GM21619 (cell line): ENCODE results near the gene TNP2.
"Not testable (repeated sequence)": the region's sequence is repeated elsewhere in the genome, so short reads cannot be mapped to it uniquely, and the experiment has no call there.

Experiments used
- ATAC-seq: cut with Tn5 transposase; IDR thresholded peaks from one replicate; pipeline ENCODE4 v1.9.1; 2021; ENCODE audit not compliant: unreplicated experiment

Gene TNP2

DNA sequence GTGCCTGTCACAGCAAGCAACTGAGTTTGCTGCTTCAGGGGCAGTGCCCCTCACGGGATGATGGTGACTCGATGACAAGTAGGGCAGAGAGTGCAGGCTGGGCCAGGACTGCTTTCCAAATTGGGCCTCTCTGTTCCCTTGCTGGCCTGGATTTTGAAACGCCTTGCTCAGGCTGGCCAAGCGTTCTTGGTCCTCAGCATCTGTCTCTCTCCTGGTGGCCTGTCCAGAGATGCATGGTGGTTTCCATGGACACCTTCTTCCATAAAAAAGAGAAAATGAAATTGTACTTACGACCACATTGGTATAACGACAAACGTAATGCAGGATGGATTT, 31.4 kb upstream of the TNP2 start:
- no peak for ATAC-seq

DNA sequence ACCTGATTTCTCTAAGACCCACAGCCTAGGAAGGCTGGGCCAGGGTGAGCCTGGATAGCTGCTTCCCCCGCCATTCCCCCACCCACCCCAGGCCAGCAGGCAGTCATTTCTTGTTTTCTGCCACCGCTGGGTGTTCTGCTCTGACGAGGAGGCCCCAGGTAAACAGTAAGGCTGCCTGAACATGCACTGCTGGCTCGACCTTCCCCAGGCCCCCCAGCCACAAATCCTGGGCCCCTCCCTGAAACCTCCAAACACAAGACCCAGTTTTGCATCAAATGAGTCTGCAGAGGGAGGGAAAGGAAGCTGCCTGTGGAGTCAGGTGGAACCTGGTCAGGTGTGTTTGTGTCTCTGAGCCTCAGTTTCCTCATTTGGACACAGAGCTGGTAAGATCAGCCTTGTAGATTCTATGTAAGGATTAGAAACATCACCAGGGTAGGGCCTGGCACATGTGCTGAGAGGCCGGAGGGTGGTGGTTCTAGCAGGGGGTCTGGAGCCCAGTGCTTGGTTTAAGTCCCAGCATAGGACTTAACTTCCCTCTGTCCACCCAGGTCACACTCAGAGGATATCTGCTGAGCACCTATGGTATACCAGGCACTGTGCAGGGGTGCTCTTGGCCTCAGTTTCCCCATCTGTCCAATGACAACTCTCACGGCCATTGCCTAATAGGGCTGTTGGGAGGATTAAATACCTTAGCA, 30.9 kb upstream of the TNP2 start:
- ATAC-seq: no peak

DNA sequence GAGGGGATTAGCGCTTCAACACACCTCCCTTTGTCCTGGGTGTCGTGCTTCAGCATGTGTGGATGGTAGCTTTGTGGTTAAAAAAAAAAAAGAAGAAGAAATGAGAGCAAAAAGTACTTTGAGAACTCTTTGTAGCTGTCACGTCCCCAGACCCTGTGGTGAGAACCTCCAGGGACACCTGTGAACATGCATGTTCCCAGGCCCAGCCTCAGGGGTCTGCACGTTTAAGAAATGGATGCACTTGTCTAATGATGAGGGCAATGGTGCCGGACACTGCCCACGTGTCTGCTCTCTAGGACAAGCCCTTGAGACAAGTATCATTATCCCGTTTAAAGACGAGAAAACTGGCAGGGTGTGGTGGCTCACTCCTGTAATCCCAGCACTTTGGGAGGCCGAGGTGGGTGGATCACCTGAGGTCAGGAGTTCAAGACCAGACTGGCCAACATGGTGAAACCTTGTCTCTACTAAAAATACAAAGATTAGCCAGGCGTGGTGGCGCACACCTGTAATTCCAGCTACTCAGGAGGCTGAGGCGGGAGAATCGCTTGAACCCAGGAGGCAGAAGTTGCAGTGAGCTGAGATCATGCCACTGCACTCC, 29.9 kb upstream of the TNP2 start:
- ATAC-seq: not testable (repeated sequence)

DNA sequence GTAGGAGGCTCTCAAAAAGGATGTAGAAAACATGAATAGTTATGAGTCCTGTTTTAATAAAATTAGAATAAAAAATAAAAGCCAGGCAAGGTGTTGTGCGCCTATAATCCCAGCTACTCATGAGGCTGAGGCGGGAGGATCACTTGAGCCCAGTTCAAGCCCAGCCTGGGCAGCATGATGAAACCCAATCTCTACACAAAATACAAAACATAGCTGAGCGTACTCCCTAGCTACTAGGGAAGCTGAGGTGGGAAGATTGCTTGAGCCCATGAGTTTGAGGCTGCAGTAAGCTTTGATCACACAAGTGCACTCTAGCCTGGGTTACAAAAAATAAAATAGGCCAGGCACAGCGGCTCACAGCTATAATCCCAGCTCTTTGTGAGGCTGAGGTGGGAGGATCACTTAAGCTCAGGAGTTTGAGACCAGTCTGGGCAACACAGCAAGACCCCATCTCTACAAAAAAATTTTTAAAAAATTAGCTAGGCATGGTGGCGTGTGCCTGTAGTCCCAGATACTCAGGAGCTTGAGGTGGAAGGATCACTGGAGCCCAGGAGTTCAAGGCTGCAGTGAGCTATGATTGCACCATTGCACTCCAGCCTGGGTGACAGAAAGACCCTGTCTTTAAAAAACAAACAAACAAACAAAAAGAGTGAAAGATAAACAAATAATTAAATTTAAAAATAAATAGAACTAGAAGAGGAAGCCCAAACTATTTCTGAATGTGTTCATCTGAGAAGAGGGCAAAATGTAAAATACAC, 29.2 kb upstream of the TNP2 start:
- no peak for ATAC-seq

DNA sequence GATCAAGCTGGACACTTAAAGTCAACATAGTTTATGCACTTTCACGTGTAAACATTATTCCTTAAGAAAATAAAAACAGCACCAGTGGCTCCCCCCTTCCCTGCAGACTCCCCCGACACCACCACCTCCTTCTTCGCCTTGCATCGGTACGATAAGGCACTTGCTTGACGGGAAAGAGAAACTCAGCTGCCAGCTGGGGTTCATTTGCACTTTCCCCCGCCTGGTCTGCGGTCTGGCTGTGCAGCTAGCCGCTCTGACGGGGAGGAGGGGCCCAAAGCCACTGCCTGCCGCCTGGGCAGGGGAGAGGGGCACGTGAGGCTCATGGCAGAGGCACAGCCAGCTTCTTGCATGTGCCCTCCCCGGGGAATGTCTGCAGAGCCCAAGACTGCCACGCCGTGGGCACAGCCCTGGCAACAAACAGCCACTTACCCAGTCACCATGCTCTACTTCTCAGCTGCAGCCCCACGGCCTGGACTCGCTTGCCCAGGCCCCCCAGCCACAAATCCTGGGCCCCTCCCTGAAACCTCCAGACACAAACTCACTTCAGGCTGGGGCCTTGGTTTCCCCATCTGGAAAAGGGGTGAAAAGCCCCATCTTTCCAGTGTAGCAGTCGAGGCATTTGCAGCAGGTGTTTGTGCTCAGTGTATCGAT, 28.5 kb upstream of the TNP2 start:
- ATAC-seq: peak; percentile 74

DNA sequence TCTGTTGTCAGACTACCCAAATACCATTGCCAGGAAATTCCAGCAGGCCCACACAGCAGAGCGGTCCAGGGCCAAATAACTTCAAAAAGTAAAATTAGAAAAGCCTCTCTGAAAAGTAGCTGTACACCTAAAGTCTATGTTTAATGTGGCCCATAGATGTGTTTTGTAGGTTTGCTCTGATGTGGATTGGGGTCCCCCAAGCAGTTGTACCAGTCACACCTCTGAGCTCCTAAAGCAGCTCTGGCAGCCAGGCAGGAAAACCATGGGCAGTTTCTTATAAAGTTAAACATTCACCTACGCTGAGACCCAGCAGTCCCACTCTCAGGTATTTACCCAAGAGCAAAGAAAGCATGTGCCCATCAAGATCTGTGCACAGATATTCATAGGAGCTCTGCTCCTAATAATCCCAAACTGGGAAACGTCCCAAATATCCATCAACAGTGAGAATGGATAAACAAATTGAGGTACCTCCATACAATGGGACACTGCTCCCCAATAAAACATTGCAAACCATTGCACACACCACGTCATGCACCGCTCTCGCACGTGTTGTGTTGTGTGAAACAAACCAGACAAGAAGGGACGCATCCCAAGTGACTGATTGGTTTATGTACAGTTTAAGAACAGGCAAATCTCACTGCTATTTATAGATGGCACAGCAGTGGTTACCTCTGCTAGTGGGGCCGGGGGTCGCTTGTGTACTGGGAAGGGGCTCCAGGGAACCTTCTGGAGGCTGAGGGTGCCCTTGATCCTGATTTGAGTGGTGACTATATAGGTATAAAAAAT, 27.8 kb upstream of the TNP2 start:
- no peak for ATAC-seq

DNA sequence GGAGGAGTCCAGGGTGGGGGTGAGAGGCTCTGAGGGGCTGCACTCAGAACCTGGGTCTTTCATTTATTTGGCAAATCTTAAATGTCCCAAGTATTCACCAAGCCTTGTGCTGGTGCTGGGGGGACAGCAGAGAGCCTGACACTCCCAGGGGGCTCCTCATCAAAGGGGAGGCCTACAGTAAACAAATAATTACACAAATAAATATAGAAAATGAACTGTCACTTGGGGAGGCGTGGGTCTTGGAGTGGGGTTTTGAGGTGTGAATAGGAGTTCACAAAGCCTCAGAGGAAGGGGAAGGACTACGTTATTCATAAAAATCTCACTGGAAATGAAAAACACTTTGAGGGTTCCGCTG, 27.2 kb upstream of the TNP2 start:
- ATAC-seq: no peak

DNA sequence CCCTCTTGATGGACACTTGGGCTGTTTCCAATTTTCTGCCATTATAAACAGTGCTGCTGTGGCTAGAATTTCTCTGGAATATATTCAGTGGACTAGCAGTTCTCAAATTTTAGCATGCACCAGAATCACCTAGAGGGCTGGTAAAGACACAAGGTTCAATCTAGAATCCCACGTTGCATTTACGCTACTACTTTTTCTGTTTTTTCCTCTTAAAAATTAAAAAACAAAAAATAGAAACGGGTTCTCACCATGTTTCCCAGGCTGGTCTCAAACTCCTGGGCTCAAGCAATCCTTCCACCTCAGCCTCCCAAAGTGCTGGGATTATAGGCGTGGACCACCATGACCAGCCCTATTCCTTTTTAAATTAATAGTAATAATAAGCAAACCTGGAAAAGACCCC, 26.5 kb upstream of the TNP2 start:
- no peak for ATAC-seq

DNA sequence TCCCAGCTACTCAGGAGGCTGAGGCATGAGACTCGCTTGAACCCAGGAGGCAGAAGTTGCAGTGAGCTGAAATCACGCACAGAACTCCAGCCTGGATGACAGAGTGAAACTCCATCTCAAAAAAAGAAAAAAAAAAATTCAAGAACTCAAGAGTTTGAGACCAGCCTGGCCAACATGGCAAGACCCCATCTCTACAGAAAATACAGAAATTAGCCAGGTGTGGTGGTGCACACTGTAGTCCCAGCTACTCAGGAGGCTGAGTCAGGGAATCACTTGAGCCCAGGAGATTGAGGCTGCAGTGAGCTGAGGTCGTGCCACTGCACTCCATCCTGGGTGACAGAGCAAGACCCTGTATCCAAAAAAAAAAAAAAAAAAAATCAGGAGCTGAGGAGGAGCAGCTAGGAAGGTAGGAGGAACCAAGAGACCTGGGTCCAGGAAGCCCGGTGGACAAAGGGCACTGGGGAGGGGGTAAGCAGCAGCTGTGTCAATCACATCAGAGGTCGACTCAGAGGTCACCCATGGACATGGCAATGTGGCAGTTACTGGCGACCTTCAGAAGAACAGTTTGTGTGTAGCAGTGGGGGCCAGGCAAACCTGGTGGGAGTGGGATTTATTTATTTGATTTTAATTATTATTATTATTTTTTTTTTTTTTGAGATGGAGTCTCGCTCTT, 23.1 kb upstream of the TNP2 start:
- no peak for ATAC-seq

DNA sequence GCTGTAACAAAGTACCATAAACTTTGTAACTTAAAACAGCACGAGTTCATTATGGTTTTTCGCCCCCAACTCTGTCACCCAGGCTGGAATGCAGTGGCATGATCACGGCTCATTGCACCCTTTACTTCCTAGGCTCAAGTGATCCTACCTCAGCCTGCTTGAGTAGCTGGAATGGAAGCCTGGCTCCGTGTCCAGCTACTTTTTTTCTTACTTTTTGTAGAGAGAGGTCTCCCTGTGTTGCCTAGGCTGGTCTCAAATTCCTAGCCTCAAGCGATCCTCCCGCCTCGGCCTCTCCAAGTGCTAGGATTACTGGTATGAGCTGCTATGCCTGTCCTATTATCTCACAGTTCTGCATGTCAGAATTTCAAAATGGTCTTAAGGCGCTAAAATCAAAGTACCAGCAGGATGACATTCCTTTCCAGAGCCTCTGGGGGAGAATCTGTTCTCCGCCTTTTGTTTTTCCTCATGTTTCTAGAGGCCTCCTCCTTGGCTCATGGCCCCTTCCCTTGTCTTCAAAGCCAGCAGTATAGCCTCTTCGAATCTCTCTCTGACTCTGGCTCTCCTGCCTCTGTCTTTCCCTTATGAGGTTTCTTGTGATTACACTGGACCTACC, 22.1 kb upstream of the TNP2 start:
- no peak for ATAC-seq

DNA sequence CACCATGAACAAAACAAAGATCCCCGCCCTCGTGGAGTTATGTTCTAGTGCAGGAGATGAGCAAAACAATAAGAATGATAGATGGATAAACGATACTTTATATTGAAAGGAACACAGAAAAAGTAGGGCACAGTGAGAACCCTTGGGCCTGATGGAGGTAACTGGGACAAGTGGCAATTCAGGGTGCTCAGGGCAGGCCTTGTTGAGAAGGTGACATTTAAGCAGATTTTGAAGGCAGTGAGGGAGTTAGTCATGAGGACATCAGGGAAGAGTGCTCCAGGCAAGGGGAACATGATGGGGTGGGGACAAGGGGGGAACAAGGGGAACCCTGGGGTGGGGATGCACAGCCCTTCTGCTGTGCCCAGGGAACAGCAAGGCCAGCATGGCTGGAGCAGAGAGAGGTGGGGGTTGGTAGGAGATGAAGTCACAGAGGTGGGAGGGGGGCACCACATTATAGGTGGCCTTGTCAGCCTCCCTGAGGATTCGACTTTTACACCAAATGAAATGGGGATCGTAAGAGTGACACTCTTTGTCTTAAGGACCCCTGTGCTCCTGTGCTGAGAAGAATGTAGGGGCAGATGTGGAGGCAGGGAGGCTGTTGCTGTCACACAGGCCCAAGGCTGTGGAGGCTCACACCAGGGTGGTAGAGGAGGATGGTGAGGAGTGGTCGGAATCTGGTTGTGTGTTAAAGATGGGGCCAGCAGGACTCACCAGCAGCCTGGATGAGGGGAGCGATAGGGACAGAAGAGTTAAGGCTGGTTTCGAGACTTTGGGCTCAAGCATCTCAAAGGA, 21.2 kb upstream of the TNP2 start:
- no peak for ATAC-seq

DNA sequence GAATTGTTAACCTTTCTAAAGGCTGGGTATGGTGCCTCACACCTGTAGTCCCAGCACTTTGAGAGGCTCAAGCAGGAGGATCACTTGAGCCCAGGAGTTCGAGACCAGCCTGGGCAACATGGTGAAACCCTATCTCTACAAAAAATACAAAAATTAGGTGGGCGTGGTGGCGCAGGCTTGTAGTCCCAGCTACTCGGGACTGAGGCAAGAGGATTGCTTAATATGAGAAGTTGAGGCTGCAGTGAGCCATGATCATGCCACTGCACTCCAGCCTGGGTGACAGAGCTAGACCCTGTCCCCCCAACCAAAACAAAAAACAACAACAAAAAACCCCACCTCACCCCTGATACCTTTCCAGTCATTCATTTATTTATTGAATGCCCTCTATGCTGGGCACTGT, 20.6 kb upstream of the TNP2 start:
- ATAC-seq: not testable (repeated sequence)

DNA sequence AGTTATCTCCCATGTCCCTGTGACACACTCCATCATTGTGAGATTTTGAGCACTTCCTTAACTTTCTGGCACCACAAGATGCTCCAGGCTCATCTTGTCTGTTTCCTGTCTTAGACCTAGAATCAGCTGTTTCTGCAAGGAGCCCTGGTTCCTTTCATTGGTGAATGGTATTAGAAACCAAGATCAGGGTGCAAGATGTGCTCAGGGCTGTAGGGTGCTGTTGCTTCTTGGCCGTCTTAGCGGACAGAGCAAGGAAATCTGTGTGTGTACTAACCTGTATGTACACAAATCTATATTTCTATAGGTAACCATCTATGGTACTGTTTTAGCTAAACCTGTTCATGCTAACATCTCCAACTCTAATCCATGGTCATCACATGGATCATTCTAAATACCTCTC, 20.1 kb upstream of the TNP2 start:
- no peak for ATAC-seq

DNA sequence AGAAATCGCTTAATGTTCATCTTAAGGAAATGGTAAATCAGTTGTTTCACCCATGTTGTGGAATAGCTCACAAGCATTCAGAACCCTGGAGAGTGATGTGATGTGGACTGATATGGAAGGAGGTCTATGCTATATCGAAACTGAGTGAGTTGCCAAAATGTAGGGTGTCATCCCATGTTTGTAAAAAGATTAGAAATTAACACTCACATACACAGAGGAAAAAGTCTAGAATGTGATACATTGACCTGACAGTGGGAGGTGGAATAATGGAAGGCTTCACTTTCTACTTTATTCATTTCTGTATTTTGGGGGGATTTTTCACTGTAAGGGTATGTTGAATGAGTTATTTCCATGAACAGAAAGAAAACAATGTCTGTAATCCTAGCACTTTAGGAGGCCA, 16.7 kb upstream of the TNP2 start:
- no peak for ATAC-seq

DNA sequence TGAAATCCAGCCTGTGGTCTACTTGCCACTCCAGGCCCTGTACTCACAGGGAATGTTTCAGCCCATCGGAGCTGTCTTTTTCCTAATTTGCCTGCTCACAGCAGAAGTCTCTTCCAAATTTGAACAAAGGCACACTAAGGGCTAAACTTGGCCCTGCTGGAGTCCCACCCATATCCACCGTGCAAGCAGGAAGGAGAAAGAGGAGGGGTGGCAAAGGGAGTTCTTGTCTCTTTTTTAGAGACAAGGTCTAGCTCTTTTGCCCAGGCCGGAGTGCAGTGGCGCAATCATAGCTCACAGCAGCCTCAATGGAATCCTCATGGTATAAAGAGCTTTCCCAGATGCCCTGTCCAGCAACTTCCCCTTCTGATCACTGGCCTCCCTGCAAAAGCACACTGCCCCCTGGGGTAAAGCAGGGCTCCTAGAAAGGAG, 14.7 kb upstream of the TNP2 start:
- ATAC-seq: no peak

DNA sequence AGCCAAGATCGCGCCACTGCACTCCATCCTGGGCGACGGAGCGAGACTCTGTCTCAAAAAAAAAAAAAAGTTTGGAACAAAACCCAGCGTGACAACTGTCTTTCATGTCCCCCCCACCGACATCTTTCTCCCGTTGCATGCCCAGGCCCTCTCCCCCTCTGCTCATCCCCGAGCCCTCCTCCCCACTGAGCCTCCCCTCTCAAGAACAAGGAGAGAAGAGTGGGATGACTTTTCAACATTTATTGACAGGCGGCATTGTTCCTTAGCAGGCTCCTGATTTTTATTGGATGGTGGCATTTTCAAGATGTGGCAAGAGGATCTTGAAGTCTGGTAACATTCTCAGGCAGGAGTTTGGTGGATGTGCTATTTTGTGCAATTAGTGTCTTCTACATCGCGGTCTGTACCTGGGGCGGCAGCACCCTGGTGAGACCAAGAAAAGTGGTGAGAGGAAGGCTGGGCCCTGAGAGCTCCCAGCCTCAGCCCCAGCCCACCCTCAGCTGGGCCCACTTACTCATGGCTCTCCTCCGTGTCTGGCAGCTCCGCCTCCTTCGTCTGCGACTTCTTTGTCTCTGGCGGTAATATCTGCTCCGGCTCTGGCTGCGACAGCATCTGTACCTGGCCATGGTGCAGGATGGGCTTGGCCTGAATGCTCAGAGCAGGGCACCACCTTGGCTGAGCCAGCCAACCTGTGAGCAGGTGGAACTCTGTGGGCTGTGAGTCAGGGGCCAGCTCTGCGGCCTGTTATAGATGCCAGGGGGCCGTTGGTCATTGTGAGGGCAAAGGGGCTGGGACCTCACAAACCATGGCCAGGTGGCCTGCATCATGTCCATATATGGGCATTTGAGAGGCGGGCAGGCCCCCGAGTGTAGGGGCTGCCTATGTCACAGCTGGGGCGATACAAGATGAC, 11.7 kb upstream of the TNP2 start, which contains the start of gene PRM1:
PRM1 (minus strand) TSS at position 715 of the 907 bp plus-strand sequence; CDS start at position 623, 92 bp downstream.
- no peak for ATAC-seq

DNA sequence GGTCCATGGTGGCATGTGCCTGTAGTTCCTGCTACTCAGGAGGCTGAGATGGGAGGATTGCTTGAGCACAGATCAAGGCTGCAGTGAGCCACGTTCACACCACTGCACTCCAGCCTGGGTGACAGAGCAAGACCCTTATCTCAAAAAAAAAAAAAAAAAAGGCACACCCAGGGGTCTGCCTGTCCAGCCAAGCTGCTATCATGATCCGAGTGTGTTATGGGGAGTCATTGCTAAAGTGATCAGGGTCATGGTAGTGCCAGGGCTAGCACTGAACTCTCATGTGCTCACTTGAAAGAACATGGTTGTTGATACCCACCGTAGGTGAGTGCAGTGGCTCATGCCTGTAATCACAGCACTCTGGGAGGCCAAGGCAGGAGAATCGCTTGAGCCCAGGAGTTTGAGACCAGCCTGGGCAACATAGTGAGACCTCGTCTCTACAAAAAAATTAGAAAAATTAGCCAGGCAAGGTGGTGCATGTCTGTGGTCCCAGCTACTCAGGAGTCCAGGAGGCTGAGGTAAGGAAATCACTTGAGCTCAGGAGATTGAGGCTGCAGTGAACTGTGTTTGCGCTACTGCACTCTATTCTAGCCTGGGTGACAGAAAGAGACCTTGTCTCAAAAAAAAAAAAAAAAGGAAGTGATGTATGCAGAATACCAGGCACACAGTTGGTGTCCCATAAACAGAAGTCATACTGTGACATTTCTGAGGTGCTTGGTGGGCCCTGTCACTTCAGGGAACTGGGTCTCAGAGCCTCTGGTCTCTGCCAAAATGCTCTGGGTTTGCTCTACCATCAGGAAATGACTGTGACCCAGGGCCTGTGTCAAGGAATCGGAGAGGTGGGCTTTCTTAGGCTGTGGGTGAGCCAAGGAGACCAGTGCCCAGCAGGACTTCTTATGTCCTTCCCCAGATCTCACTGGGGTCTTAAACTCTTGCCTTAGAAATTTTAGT, 9.8 kb upstream of the TNP2 start:
- ATAC-seq: no peak
